ENCODE measurements around the gene TSEN2.
"Not testable (repeated sequence)": the region's sequence is repeated elsewhere in the genome, so short reads cannot be mapped to it uniquely, and the experiment has no call there.

Gene TSEN2

DNA sequence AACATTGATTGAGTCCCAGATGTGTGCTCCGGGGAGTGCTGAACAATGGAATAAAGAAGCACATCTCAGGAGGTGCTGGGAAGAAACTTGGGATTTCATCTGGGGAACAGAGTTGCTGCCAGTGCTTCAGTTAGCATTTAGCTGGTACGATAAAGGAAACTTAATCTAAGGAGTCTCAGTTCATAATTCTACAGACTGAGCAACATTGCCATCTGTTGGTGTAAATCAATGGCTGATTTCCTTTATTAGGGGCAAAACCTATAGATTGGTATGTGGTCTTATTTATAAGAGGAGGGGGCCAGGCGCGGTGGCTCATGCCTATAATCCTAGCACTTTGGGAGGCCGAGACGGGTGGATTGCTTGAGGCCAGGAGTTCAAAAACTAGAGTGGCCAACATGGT is 52.1 kb downstream of the TSEN2 start:
- no peak overlapping the region for H3K4me2 ChIP-seq (ENCODE audit: insufficient read depth, low read length, poor library complexity, severe bottlenecking)
- H3K23ac ChIP-seq (ENCODE audit: low read depth, low read length, poor library complexity) = no peak overlapping the region
- no peaks in the 10 kb centered on the region for H3K79me1 ChIP-seq (ENCODE audit: low read depth, low read length)
- H3K4me1 ChIP-seq (ENCODE audit: control insufficient read depth in 2 of 2, insufficient read depth in 1 of 2, low read depth in 1 of 2, low read length in 2 of 2) = no peaks in the 10 kb centered on the region
- H3K9me3 ChIP-seq (replicated peaks in 1 of 2; ENCODE audit: control insufficient read depth in 2 of 2, insufficient read depth in 1 of 2, low read depth in 1 of 2, low read length in 2 of 2) = no peaks in the 10 kb centered on the region
- no peak overlapping the region for H3K4me3 ChIP-seq (ENCODE audit: low read length in 2 of 2)
- no peak overlapping the region for H3K9ac ChIP-seq (ENCODE audit: low read depth, low read length, poor library complexity)
- H2BK5ac ChIP-seq (ENCODE audit: low read length) = no peak overlapping the region
- H3K27me3 ChIP-seq (ENCODE audit: control insufficient read depth in 3 of 3, insufficient read depth in 3 of 3, low read depth in 1 of 3, low read length in 3 of 3) = no peaks in the 10 kb centered on the region
- H2BK15ac ChIP-seq (ENCODE audit: low read length) = no peak overlapping the region
- H2BK120ac ChIP-seq (ENCODE audit: low read depth, low read length) = no peak overlapping the region
- H3K4ac ChIP-seq (ENCODE audit: low read length) = no peak overlapping the region
- WGBS, 2 donors (ENCODE audit: extremely low coverage in 2 of 2, insufficient read length in 2 of 2, insufficient replicate concordance in 1 of 2) = no CpG with 5 or more reads among the region's 6 CpGs
- H2BK12ac ChIP-seq (ENCODE audit: low read length) = no peak overlapping the region
- H4K8ac ChIP-seq (ENCODE audit: low read depth, low read length) = no peak overlapping the region
- H2AK5ac ChIP-seq (ENCODE audit: low read depth, low read length) = no peak overlapping the region
- no peak overlapping the region for H2AFZ ChIP-seq (ENCODE audit: low read length)
- no peak overlapping the region for H3K14ac ChIP-seq (ENCODE audit: low read length)
- no peak for DNase-seq (ENCODE audit: low spot score)
- H3K18ac ChIP-seq (ENCODE audit: low read length) = no peak overlapping the region
- H3K36me3 ChIP-seq (replicated peaks in 1 of 2; ENCODE audit: control insufficient read depth in 2 of 2, insufficient read depth in 2 of 2, low read length in 2 of 2) = peaks cover 13 to 55% of the 10 kb centered on the region in 2 donors
- no peak overlapping the region for H4K91ac ChIP-seq (ENCODE audit: low read depth, low read length, poor library complexity)
- no peak overlapping the region for H3K27ac ChIP-seq (replicated peaks; ENCODE audit: low read length)

DNA sequence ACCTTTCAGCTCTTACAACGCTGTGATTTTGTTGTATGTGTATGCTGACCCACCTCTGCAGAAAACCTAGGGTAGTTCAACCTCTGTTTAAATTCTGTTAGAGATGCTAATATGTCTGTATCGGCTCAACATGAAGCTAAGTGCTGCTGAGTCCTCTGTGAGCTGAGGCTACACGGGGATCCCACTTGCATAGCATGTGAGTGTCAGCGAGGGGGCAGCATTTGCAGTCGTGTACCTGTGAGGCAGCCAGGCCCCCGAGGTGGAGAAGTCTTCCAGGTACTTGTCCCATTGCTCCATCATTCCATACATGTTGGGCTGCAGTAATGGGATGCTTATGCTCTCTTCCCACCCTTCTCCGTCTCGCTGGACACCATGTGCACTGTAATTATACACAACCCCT is 57.3 kb downstream of the TSEN2 start:
- no peaks in the 10 kb centered on the region for H3K27me3 ChIP-seq (ENCODE audit: control insufficient read depth in 3 of 3, insufficient read depth in 3 of 3, low read depth in 1 of 3, low read length in 3 of 3)
- H3K9me3 ChIP-seq (replicated peaks in 1 of 2; ENCODE audit: control insufficient read depth in 2 of 2, insufficient read depth in 1 of 2, low read depth in 1 of 2, low read length in 2 of 2) = no peaks in the 10 kb centered on the region
- no peak overlapping the region for H2BK12ac ChIP-seq (ENCODE audit: low read length)
- no peak overlapping the region for H2BK120ac ChIP-seq (ENCODE audit: low read depth, low read length)
- no peak for DNase-seq (ENCODE audit: low spot score)
- WGBS, 2 donors (ENCODE audit: extremely low coverage in 2 of 2, insufficient read length in 2 of 2, insufficient replicate concordance in 1 of 2) = no CpG with 5 or more reads among the region's 8 CpGs
- no peak overlapping the region for H3K4me2 ChIP-seq (ENCODE audit: insufficient read depth, low read length, poor library complexity, severe bottlenecking)
- H3K23ac ChIP-seq (ENCODE audit: low read depth, low read length, poor library complexity) = no peak overlapping the region
- H3K27ac ChIP-seq (replicated peaks; ENCODE audit: low read length) = no peak overlapping the region
- no peak overlapping the region for H4K8ac ChIP-seq (ENCODE audit: low read depth, low read length)
- no peak overlapping the region for H3K14ac ChIP-seq (ENCODE audit: low read length)
- no peak overlapping the region for H3K18ac ChIP-seq (ENCODE audit: low read length)
- no peak overlapping the region for H2BK15ac ChIP-seq (ENCODE audit: low read length)
- H3K79me1 ChIP-seq (ENCODE audit: low read depth, low read length) = no peaks in the 10 kb centered on the region
- H3K4me3 ChIP-seq (ENCODE audit: low read length in 2 of 2) = no peak overlapping the region
- H3K36me3 ChIP-seq (replicated peaks in 1 of 2; ENCODE audit: control insufficient read depth in 2 of 2, insufficient read depth in 2 of 2, low read length in 2 of 2) = peaks cover 4 to 25% of the 10 kb centered on the region in 2 donors
- no peak overlapping the region for H2AFZ ChIP-seq (ENCODE audit: low read length)
- H4K91ac ChIP-seq (ENCODE audit: low read depth, low read length, poor library complexity) = no peak overlapping the region
- H2AK5ac ChIP-seq (ENCODE audit: low read depth, low read length) = no peak overlapping the region
- H3K9ac ChIP-seq (ENCODE audit: low read depth, low read length, poor library complexity) = no peak overlapping the region
- H2BK5ac ChIP-seq (ENCODE audit: low read length) = no peak overlapping the region
- peaks cover 0 to 3% of the 10 kb centered on the region in 2 donors for H3K4me1 ChIP-seq (ENCODE audit: control insufficient read depth in 2 of 2, insufficient read depth in 1 of 2, low read depth in 1 of 2, low read length in 2 of 2)
- no peak overlapping the region for H3K4ac ChIP-seq (ENCODE audit: low read length)

DNA sequence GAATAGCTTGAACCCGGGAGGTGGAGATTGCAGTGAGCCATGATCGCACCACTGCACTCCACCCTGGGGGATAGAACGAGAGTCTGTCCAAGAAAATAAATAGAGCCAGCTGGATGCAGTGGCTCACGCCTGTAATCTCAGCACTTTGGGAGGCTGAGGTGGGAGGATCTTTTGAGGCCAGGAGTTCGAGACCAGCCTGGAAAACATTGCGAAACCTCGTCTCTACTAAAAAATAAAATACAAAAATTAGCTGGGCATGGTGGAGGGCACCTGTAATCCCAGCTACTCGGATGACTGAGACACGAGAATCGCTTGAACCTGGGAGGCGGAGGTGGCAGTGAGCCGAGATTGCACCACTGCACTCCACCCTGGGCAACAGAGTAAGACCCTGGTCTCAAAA is 59.2 kb downstream of the TSEN2 start:
- not testable (repeated sequence) for H2BK5ac ChIP-seq (ENCODE audit: low read length); H2AK5ac ChIP-seq (ENCODE audit: low read depth, low read length); H3K9ac ChIP-seq (ENCODE audit: low read depth, low read length, poor library complexity); H3K4ac ChIP-seq (ENCODE audit: low read length); H3K18ac ChIP-seq (ENCODE audit: low read length); H2BK15ac ChIP-seq (ENCODE audit: low read length); H3K4me3 ChIP-seq (ENCODE audit: low read length in 2 of 2); H3K27me3 ChIP-seq (ENCODE audit: control insufficient read depth in 3 of 3, insufficient read depth in 3 of 3, low read depth in 1 of 3, low read length in 3 of 3); H3K79me1 ChIP-seq (ENCODE audit: low read depth, low read length); H4K91ac ChIP-seq (ENCODE audit: low read depth, low read length, poor library complexity); H3K14ac ChIP-seq (ENCODE audit: low read length); H3K4me1 ChIP-seq (ENCODE audit: control insufficient read depth in 2 of 2, insufficient read depth in 1 of 2, low read depth in 1 of 2, low read length in 2 of 2); H3K4me2 ChIP-seq (ENCODE audit: insufficient read depth, low read length, poor library complexity, severe bottlenecking); H3K9me3 ChIP-seq (replicated peaks in 1 of 2; ENCODE audit: control insufficient read depth in 2 of 2, insufficient read depth in 1 of 2, low read depth in 1 of 2, low read length in 2 of 2); H3K27ac ChIP-seq (replicated peaks; ENCODE audit: low read length); H2BK12ac ChIP-seq (ENCODE audit: low read length); H3K23ac ChIP-seq (ENCODE audit: low read depth, low read length, poor library complexity); H2BK120ac ChIP-seq (ENCODE audit: low read depth, low read length); H4K8ac ChIP-seq (ENCODE audit: low read depth, low read length); H2AFZ ChIP-seq (ENCODE audit: low read length); DNase-seq (ENCODE audit: low spot score)
- no CpG with 5 or more reads among the region's 12 CpGs for WGBS, 2 donors (ENCODE audit: extremely low coverage in 2 of 2, insufficient read length in 2 of 2, insufficient replicate concordance in 1 of 2)
- H3K36me3 ChIP-seq (replicated peaks in 1 of 2; ENCODE audit: control insufficient read depth in 2 of 2, insufficient read depth in 2 of 2, low read length in 2 of 2) = peaks cover 4 to 25% of the 10 kb centered on the region in 2 donors

DNA sequence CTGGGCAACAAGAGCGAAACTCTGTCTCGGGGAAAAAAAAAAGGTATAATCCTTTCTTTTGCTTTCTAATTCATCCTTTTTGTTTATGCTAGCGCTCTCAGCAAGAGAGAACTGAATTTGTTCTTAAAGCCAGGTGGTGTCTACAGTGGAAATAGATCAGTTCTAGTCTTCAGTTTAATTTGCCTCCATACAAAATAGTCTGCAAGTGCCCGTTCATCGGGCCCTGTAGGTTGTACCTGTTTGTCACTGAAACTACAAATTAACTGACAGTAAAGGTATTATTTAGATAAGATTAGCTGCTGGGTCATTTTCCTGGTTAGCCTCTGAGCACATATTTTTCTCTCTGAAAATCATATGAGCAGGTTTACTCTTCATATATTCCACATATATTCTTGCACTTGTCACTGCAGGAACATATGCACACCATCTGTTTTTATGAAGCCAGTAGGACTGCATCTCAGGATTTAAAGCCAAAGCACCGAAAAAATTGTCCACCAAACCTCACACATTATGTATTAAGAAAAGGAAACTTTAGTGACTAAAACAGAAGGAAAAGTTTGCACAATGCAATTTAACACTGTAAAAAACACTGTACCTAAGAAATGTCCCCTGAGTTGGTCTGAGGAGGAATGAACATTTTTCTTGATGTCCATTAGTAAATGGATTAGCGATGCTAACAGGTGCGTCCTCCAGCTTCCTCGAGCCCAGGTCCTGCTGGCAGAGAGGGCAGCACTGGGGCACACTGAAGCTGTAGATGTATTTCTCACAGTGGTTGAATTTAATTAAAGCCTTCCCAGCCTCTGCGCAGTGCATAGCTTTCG is 60.6 kb downstream of the TSEN2 start:
- no peak overlapping the region for H3K27ac ChIP-seq (replicated peaks; ENCODE audit: low read length)
- H3K14ac ChIP-seq (ENCODE audit: low read length) = no peak overlapping the region
- H3K18ac ChIP-seq (ENCODE audit: low read length) = no peak overlapping the region
- no peak for DNase-seq (ENCODE audit: low spot score)
- H3K4me1 ChIP-seq (ENCODE audit: control insufficient read depth in 2 of 2, insufficient read depth in 1 of 2, low read depth in 1 of 2, low read length in 2 of 2) = peaks cover 0 to 3% of the 10 kb centered on the region in 2 donors
- no peak overlapping the region for H4K8ac ChIP-seq (ENCODE audit: low read depth, low read length)
- H3K4ac ChIP-seq (ENCODE audit: low read length) = no peak overlapping the region
- H3K79me1 ChIP-seq (ENCODE audit: low read depth, low read length) = no peaks in the 10 kb centered on the region
- no peaks in the 10 kb centered on the region for H3K9me3 ChIP-seq (replicated peaks in 1 of 2; ENCODE audit: control insufficient read depth in 2 of 2, insufficient read depth in 1 of 2, low read depth in 1 of 2, low read length in 2 of 2)
- no peak overlapping the region for H2BK120ac ChIP-seq (ENCODE audit: low read depth, low read length)
- H3K36me3 ChIP-seq (replicated peaks in 1 of 2; ENCODE audit: control insufficient read depth in 2 of 2, insufficient read depth in 2 of 2, low read length in 2 of 2) = peaks cover 4 to 16% of the 10 kb centered on the region in 2 donors
- H3K4me3 ChIP-seq (ENCODE audit: low read length in 2 of 2) = no peak overlapping the region
- no peaks in the 10 kb centered on the region for H3K27me3 ChIP-seq (ENCODE audit: control insufficient read depth in 3 of 3, insufficient read depth in 3 of 3, low read depth in 1 of 3, low read length in 3 of 3)
- no peak overlapping the region for H2BK5ac ChIP-seq (ENCODE audit: low read length)
- H4K91ac ChIP-seq (ENCODE audit: low read depth, low read length, poor library complexity) = no peak overlapping the region
- H2BK15ac ChIP-seq (ENCODE audit: low read length) = no peak overlapping the region
- H3K23ac ChIP-seq (ENCODE audit: low read depth, low read length, poor library complexity) = no peak overlapping the region
- no peak overlapping the region for H3K4me2 ChIP-seq (ENCODE audit: insufficient read depth, low read length, poor library complexity, severe bottlenecking)
- no peak overlapping the region for H2AK5ac ChIP-seq (ENCODE audit: low read depth, low read length)
- H3K9ac ChIP-seq (ENCODE audit: low read depth, low read length, poor library complexity) = no peak overlapping the region
- no peak overlapping the region for H2BK12ac ChIP-seq (ENCODE audit: low read length)
- no peak overlapping the region for H2AFZ ChIP-seq (ENCODE audit: low read length)
- no CpG with 5 or more reads among the region's 11 CpGs for WGBS, 2 donors (ENCODE audit: extremely low coverage in 2 of 2, insufficient read length in 2 of 2, insufficient replicate concordance in 1 of 2)
